Body of pancreas (tissue), 4 donors: ENCODE results near the gene SMIM35.

Experiments
- POLR2A ChIP-seq, 3 donors: fragments of 450-650 bp; IDR thresholded peaks; one replicate each; pipeline ENCODE4 v1.6.1; 2016; ENCODE audit warnings: antibody characterized with exemption in 3 of 3, mild to moderate bottlenecking in 2 of 3
- TF ChIP-seq, protein P1 (sequence below), 7 experiments: fragments of 450-650 bp in 4 of 7; fragments of 200-600 bp in 3 of 7; sonication (generic) in 3 of 7; IDR thresholded peaks; one replicate each; pipeline ENCODE4 v1.5.1; 2016 to 2019; ENCODE audit warnings: antibody characterized with exemption in 7 of 7

DNA sequence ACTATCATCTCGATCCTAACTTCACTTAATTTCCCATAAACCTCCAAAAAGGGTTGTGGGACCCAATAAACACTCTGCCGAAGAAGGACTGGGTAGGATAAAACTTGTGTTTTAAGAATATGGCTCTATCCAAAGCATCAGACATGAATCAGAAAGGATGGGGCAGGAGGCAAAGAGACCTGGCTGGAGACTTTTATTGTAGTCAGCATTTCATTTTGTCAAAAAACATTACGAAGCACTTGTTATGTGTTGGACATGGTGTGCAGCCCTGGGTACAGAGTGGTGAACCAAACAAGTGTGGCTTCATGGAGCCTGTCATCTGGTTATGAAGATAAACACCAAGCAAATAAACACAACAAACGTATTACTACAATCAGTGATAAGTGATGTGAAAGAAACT is 83.3 kb downstream of the SMIM35 start:
- TF ChIP-seq, protein P1, sequence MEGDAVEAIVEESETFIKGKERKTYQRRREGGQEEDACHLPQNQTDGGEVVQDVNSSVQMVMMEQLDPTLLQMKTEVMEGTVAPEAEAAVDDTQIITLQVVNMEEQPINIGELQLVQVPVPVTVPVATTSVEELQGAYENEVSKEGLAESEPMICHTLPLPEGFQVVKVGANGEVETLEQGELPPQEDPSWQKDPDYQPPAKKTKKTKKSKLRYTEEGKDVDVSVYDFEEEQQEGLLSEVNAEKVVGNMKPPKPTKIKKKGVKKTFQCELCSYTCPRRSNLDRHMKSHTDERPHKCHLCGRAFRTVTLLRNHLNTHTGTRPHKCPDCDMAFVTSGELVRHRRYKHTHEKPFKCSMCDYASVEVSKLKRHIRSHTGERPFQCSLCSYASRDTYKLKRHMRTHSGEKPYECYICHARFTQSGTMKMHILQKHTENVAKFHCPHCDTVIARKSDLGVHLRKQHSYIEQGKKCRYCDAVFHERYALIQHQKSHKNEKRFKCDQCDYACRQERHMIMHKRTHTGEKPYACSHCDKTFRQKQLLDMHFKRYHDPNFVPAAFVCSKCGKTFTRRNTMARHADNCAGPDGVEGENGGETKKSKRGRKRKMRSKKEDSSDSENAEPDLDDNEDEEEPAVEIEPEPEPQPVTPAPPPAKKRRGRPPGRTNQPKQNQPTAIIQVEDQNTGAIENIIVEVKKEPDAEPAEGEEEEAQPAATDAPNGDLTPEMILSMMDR (IDR thresholded peaks at IDR 0.05): no peak
- no peak for TF ChIP-seq POLR2A (IDR thresholded peaks at IDR 0.05)
